Parathyroid adenoma (tissue), 2 donors: Measurements from ENCODE around the gene AIFM2.

Source experiments
- H2AFZ ChIP-seq: fragments of 300-600 bp; sonication (generic); one replicate; pipeline ENCODE4 v1.7.0; 2017; ENCODE audit warnings: antibody characterized with exemption, mild to moderate bottlenecking
- H3K27ac ChIP-seq: fragments of 300-600 bp; sonication (generic); one replicate; pipeline ENCODE4 v1.7.0; 2017
- H3K27me3 ChIP-seq: fragments of 300-600 bp; sonication (generic); one replicate; pipeline ENCODE4 v1.7.0; 2017; ENCODE audit warnings: low read length; ENCODE audit not compliant: control insufficient read depth, insufficient read depth
- H3K36me3 ChIP-seq: fragments of 300-600 bp; sonication (generic); one replicate; pipeline ENCODE4 v1.7.0; 2017; ENCODE audit warnings: low read length; ENCODE audit not compliant: control insufficient read depth, insufficient read depth
- H3K4me1 ChIP-seq: fragments of 300-600 bp; sonication (generic); one replicate; pipeline ENCODE4 v1.7.0; 2017; ENCODE audit warnings: control low read depth
- H3K4me2 ChIP-seq: fragments of 300-600 bp; sonication (generic); one replicate; pipeline ENCODE4 v1.7.0; 2017; ENCODE audit warnings: low read length
- H3K4me3 ChIP-seq: fragments of 300-600 bp; sonication (generic); one replicate; pipeline ENCODE4 v1.7.0; 2017; ENCODE audit warnings: low read depth, low read length
- H3K79me2 ChIP-seq: fragments of 300-600 bp; sonication (generic); one replicate; pipeline ENCODE4 v1.7.0; 2017; ENCODE audit warnings: control low read depth
- H3K9ac ChIP-seq: fragments of 300-600 bp; sonication (generic); one replicate; pipeline ENCODE4 v1.7.0; 2017; ENCODE audit warnings: mild to moderate bottlenecking
- H3K9me3 ChIP-seq: fragments of 300-600 bp; sonication (generic); one replicate; pipeline ENCODE4 v1.7.0; 2017; ENCODE audit warnings: low read length; ENCODE audit not compliant: control insufficient read depth
- CTCF ChIP-seq: fragments of 300-600 bp; sonication (generic); IDR thresholded peaks from one replicate; pipeline ENCODE4 v1.7.0; 2017; ENCODE audit warnings: antibody characterized with exemption, mild to moderate bottlenecking
- donor health status: primary hyperparathyroidism.

The AIFM2 gene

GRCh38 chr10:70094250-70094649, 38.4 kb downstream of the AIFM2 start:
- Histone ChIP-seq H3K4me1 (no peaks in the 10 kb centered on the region), H3K9ac (no peak overlapping the region), H3K27me3 (no peaks in the 10 kb centered on the region), H3K4me3 (no peak overlapping the region), H3K79me2 (no peaks in the 10 kb centered on the region), H3K27ac (no peak overlapping the region), H3K4me2 (no peak overlapping the region), H2AFZ (no peak overlapping the region), H3K9me3 (no peaks in the 10 kb centered on the region), H3K36me3 (no peaks in the 10 kb centered on the region)
- TF ChIP-seq CTCF = no peak

GRCh38 chr10:70093335-70093944, 39.2 kb downstream of the AIFM2 start:
- no peaks in the 10 kb centered on the region for H3K79me2 ChIP-seq
- H3K27me3 ChIP-seq = no peaks in the 10 kb centered on the region
- TF ChIP-seq CTCF = no peak
- H3K4me2 ChIP-seq = no peak overlapping the region
- no peak overlapping the region for H2AFZ ChIP-seq
- no peak overlapping the region for H3K4me3 ChIP-seq
- H3K27ac ChIP-seq = no peak overlapping the region
- no peaks in the 10 kb centered on the region for H3K36me3 ChIP-seq
- no peaks in the 10 kb centered on the region for H3K9me3 ChIP-seq
- H3K9ac ChIP-seq = no peak overlapping the region
- no peaks in the 10 kb centered on the region for H3K4me1 ChIP-seq

- H3K27ac ChIP-seq = no peak overlapping the region
- H3K27me3 ChIP-seq = no peaks in the 10 kb centered on the region
- H3K4me2 ChIP-seq = no peak overlapping the region
- H3K4me3 ChIP-seq = no peak overlapping the region
- no peaks in the 10 kb centered on the region for H3K9me3 ChIP-seq
- no peaks in the 10 kb centered on the region for H3K79me2 ChIP-seq
- no peak overlapping the region for H3K9ac ChIP-seq
- no peaks in the 10 kb centered on the region for H3K36me3 ChIP-seq
- no peak overlapping the region for H2AFZ ChIP-seq
- no peaks in the 10 kb centered on the region for H3K4me1 ChIP-seq
- no peak for TF ChIP-seq CTCF
These were observed 40.3 kb downstream of the AIFM2 start for GRCh38 chr10:70092389-70092718.

GRCh38 chr10:70090951-70091350, 41.7 kb downstream of the AIFM2 start:
- Histone ChIP-seq H3K27ac (no peak overlapping the region), H3K9me3 (no peaks in the 10 kb centered on the region), H3K9ac (no peak overlapping the region), H3K79me2 (no peaks in the 10 kb centered on the region), H2AFZ (no peak overlapping the region), H3K36me3 (no peaks in the 10 kb centered on the region), H3K4me1 (no peaks in the 10 kb centered on the region), H3K4me3 (no peak overlapping the region), H3K27me3 (no peaks in the 10 kb centered on the region), H3K4me2 (no peak overlapping the region)
- no peak for TF ChIP-seq CTCF

GRCh38 chr10:70090013-70090412, 42.6 kb downstream of the AIFM2 start:
- Histone ChIP-seq H3K36me3 (no peaks in the 10 kb centered on the region), H3K9ac (no peak overlapping the region), H3K4me3 (no peak overlapping the region), H2AFZ (no peak overlapping the region), H3K4me2 (no peak overlapping the region), H3K4me1 (no peaks in the 10 kb centered on the region), H3K27me3 (no peaks in the 10 kb centered on the region), H3K79me2 (no peaks in the 10 kb centered on the region), H3K27ac (no peak overlapping the region), H3K9me3 (no peaks in the 10 kb centered on the region)
- no peak for TF ChIP-seq CTCF
